A549 (cell line): Measurements from ENCODE around the gene TYW1B.

Source experiments
- CTCF ChIP-seq: fragments of >200 bp; sonication (Bioruptor Twin); formaldehyde crosslinking; IDR thresholded peaks from 3 replicates; pipeline ENCODE4 v1.5.1; 2016
- E2F6 ChIP-seq: IDR thresholded peaks from 2 replicates; pipeline ENCODE4 v1.6.1; 2012; ENCODE audit warnings: low read depth, borderline replicate concordance

GRCh38 chr7:72805526-72806494 lies 22.2 kb downstream of the TYW1B start:
- TF ChIP-seq E2F6 (no peak), CTCF (no peak)
